Adipose tissue (tissue), 3 donors: Measurements from ENCODE around the gene POLRMT. TPM values are rescaled to one million over a fixed set of nuclear protein-coding genes. Genes with fewer than 3 reads are reported as not detected.

Experiments used
- H3K27ac ChIP-seq: one replicate; pipeline ENCODE4 v1.5.1; 2013; ENCODE audit warnings: low read depth, low read length
- WGBS, 3 donors: extraction: QIAGEN DNeasy Blood & Tissue Kit; methylation state at CpG; one replicate each; pipeline ENCODE4 v1.1.7; 2013; 5-methylcytosine and 5-hydroxymethylcytosine counted together
- polyA plus RNA-seq, 3 donors: library from polyadenylated mRNA; stranded (reverse); fragments of 200-250 nt; gene quantifications; one replicate each; pipeline ENCODE4 v1.2.3, GENCODE V29; 2013
- donor health status: healthy with polysubstance abuse.
- donor health status: Bipolar disorder and iron deficiency.
- donor health status: healthy.

The POLRMT gene
- polyA plus RNA-seq, 3 donors, result 31.0 to 58.5 (median 35.9) TPM

GRCh38 chr19:618674-619285, 14.6 kb downstream of the POLRMT start:
- no peak overlapping the region for H3K27ac ChIP-seq
- WGBS, 3 donors, result 91 to 96% (median 94%) methylated on average over 26 to 27 of the region's 27 CpGs

DNA sequence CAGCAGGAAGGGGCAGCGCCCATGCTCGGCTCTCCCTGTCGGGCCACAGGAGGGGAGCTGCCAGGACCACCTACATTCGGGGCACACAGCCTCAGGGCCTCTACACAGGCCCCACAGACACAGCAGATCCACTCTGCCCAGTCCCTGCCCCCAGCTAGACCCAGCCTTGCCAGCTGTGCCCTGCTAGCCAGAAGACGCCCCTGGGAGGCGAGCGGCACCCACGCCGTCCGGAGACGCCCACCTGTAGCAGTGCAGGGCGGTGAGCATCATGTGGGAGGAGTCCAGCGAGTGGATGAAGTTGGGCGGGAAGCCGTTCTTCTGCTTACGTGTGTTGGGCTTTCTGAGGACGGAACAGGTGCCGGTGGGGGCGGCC, 15.1 kb downstream of the POLRMT start:
- H3K27ac ChIP-seq, result no peak overlapping the region
- 88 to 95% (median 93%) methylated on average over 19 of the region's 19 CpGs for WGBS, 3 donors

- 91 to 93% (median 92%) methylated on average over 29 of the region's 29 CpGs for WGBS, 3 donors
- no peak overlapping the region for H3K27ac ChIP-seq
Measured at GRCh38 chr19:617551-618246, 15.6 kb downstream of the POLRMT start.

DNA sequence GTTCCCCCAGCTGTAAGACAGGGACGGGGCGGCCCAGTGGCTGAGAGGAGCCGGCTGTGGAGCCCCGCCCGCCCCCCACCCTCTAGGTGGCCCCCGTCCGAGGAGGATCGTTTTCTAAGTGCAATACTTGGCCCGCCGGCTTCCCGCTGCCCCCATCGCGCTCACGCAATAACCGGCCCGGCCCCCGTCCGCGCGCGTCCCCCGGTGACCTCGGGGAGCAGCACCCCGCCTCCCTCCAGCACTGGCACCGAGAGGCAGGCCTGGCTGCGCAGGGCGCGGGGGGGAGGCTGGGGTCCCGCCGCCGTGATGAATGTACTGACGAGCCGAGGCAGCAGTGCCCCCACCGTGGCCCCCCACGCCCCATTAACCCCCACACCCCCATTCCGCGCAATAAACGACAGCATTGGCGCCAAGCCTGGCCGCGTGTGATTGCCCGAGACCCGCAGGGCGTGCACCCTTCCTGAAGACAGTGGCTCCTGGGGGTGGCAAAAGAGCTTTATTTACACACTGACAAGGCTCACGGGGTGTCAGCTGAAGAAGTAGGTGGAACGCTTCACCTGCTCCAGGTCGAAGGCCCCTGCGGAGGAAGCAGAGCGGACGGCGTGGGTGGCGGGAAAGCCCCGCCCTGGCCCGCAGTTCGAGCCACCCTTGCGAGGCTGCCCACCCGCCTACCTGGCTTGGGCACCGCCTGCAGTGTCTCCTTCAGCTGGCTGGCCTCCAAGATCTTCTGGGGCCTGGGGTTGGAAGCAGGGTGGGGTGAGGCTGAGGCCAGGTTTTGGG, 16.4 kb downstream of the POLRMT start:
- 77 to 87% (median 86%) methylated on average over 33 to 58 of the region's 58 CpGs for WGBS, 3 donors
- H3K27ac ChIP-seq, result no peak overlapping the region

DNA sequence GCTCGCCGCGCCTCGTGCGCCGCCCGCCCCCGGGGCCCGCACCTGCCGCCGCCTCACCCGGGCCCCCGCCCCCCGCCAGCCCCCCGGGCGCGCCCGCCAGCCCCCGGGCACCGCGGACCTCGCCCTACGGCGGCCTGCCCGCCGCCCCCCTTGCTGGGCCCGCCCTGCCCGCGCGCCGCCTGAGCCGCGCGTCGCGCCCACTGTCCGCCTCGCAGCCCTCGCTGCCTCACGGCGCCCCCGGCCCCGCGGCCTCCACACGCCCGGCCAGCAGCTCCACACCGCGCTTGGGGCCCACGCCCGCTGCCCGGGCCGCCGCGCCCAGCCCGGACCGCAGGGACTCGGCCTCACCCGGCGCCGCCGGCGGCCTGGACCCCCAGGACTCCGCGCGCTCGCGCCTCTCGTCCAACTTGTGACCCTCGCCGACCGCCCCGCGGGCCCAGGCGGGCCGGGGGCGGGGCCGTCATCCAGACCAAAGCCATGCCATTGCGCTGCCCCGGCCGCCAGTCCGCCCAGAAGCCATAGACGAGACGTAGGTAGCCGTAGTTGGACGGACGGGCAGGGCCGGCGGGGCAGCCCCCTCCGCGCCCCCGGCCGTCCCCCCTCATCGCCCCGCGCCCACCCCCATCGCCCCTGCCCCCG, 17.2 kb downstream of the POLRMT start:
- no peak overlapping the region for H3K27ac ChIP-seq
- WGBS, 3 donors, result 16 to 31% (median 19%) methylated on average over 20 to 75 of the region's 97 CpGs

DNA sequence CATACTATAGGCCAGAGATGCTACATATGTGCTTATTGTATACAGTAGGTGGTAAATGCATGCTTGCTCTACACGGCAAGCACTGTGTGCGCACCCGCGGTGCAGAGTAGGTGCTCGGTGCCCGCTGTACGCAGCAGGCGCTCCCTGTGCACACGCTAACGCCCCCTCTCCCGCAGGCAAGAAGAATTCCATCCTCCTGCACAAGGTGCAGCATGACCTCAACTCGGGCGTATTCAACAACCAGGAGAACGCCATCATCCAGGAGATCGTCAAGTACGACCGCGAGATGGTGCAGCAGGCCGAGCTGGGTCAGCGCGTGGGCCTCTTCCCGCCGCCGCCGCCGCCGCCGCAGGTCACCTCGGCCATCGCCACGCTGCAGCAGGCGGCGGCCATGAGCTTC, 17.7 kb downstream of the POLRMT start:
- H3K27ac ChIP-seq, result no peak overlapping the region
- 26 to 40% (median 29%) methylated on average over 14 to 33 of the region's 33 CpGs for WGBS, 3 donors

DNA sequence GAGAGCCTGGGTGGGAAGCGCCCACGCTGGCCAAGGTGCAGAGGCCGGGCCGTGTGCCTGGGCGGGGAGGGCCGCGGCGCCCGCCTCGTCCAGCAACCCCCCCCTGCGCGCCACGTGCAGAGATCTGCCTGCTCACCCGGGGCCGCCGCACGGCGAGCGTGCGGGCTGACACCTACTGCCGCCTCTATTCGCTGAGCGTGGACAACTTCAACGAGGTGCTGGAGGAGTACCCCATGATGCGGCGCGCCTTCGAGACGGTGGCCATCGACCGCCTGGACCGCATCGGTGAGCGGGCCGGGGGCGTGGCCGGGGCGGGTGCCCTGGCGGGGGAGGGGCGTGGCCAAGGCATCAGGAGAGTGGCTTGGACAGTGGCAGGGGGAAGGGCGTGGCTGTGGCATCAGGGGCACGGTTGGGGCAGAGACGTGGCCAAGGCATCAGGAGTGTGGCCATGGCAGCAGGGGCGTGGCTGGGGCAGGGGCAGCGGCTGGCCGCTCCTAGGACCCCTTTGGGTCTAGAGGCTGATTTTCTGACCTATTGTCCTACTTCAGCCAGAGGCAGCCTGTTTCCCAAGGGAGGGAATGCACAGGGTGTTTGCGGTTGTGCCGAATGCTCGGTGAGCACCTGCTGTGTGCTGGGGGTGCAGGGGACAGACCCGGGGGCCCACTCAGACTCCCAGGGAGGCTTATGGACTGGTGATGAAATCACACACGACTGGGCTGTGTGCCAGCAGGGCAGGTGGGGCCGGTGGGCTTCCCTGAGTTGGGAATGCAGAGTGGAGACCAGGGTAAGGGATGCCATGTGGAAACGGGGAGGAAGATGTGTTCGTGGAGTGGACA, 19.4 kb downstream of the POLRMT start:
- no peak overlapping the region for H3K27ac ChIP-seq
- WGBS, 3 donors, result 59 to 79% (median 77%) methylated on average over 48 to 54 of the region's 54 CpGs

GRCh38 chr19:612941-613340, 20.4 kb downstream of the POLRMT start:
- WGBS, 3 donors, result 72 to 90% (median 79%) methylated on average over 33 of the region's 33 CpGs
- no peak overlapping the region for H3K27ac ChIP-seq

DNA sequence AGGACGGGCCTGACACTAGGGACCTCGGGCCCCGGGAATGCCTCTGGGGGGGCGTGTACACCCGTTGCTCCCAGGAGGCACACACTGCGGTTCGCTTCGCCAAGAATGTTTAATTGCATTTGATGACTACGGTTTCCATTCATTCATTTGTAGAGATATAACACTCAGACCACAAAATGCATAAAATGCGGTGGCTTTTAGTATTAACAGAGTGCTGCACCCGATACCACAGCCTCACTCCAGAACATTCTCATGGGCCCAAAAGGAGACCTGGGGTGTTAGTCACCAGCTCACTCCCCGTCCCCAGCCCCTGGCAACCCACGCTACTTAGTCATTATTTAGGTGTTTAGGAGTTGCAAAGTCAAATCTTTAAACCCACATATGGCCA, 21.9 kb downstream of the POLRMT start:
- 49 to 61% (median 61%) methylated on average over 13 of the region's 13 CpGs for WGBS, 3 donors
- H3K27ac ChIP-seq, result no peak overlapping the region

- WGBS, 3 donors, result 20 to 29% (median 27%) methylated on average over 32 to 36 of the region's 36 CpGs
Measured at GRCh38 chr19:610801-611480, 22.4 kb downstream of the POLRMT start.

GRCh38 chr19:610071-610800, 23.1 kb downstream of the POLRMT start:
- no peak overlapping the region for H3K27ac ChIP-seq
- 40 to 60% (median 46%) methylated on average over 32 to 38 of the region's 38 CpGs for WGBS, 3 donors

More at GRCh38 chr19:610801-611480, 22.4 kb downstream of the POLRMT start:
- H3K27ac ChIP-seq, result no peak overlapping the region

DNA sequence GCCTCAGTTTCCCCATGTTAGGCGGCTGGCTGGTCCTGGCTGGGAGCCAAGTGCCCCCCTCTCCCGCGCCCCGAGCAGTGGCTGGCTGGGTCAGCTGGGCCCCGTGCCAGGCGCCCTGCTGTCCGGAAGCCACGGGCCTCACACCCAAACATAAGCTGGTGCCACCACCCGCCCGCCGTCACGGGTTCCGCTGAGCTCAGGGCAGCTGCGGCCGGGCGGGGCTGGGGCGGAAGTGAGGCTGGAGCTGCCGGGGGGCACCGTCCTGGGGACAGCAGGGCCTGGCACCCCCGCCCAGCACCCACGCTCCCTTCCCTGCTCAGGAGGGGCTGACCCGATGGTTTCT, 24.4 kb downstream of the POLRMT start:
- WGBS, 3 donors, result 40 to 70% (median 51%) methylated on average over 15 to 22 of the region's 22 CpGs
- H3K27ac ChIP-seq, result no peak overlapping the region

GRCh38 chr19:608155-609003, 25.0 kb downstream of the POLRMT start:
- 75 to 79% (median 79%) methylated on average over 28 to 30 of the region's 30 CpGs for WGBS, 3 donors
- no peak overlapping the region for H3K27ac ChIP-seq

DNA sequence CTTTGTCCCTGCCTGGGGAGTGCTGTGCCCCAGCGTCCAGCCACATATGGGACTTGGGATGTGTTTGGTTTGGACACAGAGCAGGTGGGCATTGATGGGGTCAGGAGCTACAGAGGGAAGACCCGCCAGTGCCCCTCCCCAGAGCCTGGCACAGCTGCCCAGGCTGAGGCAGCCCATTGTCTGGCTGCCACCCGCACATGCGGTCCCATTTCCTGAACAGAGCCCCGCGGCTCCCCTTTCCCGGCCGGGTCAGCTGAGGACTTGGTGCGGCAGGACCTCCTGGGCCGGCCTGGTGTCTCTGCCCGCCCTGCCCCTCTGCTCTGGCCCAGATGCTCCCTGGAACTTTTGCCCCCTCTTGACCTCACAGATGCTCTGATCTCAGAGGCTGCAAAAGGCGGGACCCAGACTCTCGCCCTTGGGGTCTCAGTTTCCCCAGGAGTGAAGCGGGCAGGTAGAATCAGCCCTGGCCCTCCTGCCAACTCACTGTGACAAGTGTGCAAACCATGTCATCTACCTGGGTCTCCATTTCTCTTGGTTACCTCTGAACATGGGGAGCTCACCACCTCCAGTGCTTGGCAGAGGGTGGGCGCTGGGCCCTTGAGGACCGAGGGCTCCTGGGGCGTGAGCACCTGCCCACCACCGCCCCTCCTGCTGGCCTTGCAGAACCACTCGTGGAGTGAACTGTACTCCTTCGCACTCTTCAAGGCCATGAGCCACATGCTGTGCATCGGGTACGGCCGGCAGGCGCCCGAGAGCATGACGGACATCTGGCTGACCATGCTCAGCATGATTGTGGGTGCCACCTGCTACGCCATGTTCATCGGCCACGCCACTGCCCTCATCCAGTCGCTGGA, 25.8 kb downstream of the POLRMT start:
- H3K27ac ChIP-seq, result no peak overlapping the region
- WGBS, 3 donors, result 79 to 84% (median 81%) methylated on average over 30 of the region's 30 CpGs
